Ascending aorta (tissue), 2 donors: ENCODE data around the gene GUCA2A. TPM values are rescaled to one million over a fixed set of nuclear protein-coding genes. Genes with fewer than 3 reads are reported as not detected.

Experiments used
- DNase-seq, 2 donors: peaks; one replicate each; pipeline ENCODE4 v3.0.0-alpha.2; 2019; ENCODE audit warnings: low spot score in 2 of 2
- H3K27ac ChIP-seq, 2 donors: fragments of 200-600 bp; sonication (generic); one replicate each; pipeline ENCODE4 v1.5.1; 2016 to 2017; ENCODE audit warnings: mild to moderate bottlenecking in 1 of 2
- H3K27me3 ChIP-seq: fragments of 200-600 bp; sonication (generic); one replicate; pipeline ENCODE4 v1.5.1; 2017
- H3K36me3 ChIP-seq, 2 donors: fragments of 200-600 bp; sonication (generic); one replicate each; pipeline ENCODE4 v1.5.1; 2016
- H3K4me1 ChIP-seq, 2 donors: fragments of 200-600 bp; sonication (generic); one replicate each; pipeline ENCODE4 v1.5.1; 2016 to 2017; ENCODE audit warnings: mild to moderate bottlenecking in 1 of 2
- H3K4me3 ChIP-seq, 2 donors: fragments of 200-600 bp; sonication (generic); one replicate each; pipeline ENCODE4 v1.5.1; 2016 to 2017; ENCODE audit warnings: mild to moderate bottlenecking in 1 of 2
- H3K9me3 ChIP-seq, 2 donors: fragments of 200-600 bp; sonication (generic); one replicate each; pipeline ENCODE4 v1.5.1; 2016
- CTCF ChIP-seq, 3 experiments: fragments of 200-600 bp in 2 of 3; fragments of 450-650 bp in 1 of 3; sonication (generic) in 2 of 3; IDR thresholded peaks; one replicate each; pipeline ENCODE4 v1.5.1; 2016 to 2019; ENCODE audit warnings: antibody characterized with exemption in 3 of 3, mild to moderate bottlenecking in 1 of 3, moderate library complexity in 1 of 3
- intact Hi-C: fragments of 100-400 bp; cut with DNase I; formaldehyde crosslinking; loops from one replicate; pipeline ENCODE4 v1.15.1; 2023
- total RNA-seq: library from RNA; depleted of rRNA; stranded (reverse); fragments of >200 nt; gene quantifications from one replicate; pipeline ENCODE4 v1.1.0, GENCODE V29; 2016

Gene GUCA2A
- total RNA-seq, 1 donor from 2014 or later = not detected

GRCh38 chr1:42176902-42177519 is 12.5 kb upstream of the GUCA2A start:
- H3K27ac ChIP-seq = no peak overlapping the region
- intact Hi-C loops = loop anchor here (10.0 kb wide), 1 partner anchor 158 kb away; the partner anchor contains the start of gene FOXJ3
- H3K4me3 ChIP-seq = no peak overlapping the region
- DNase-seq = no peak
- H3K9me3 ChIP-seq = no peaks in the 10 kb centered on the region
- peaks cover 0 to 35% of the 10 kb centered on the region in 2 donors for H3K4me1 ChIP-seq
- no peaks in the 10 kb centered on the region for H3K36me3 ChIP-seq
- TF ChIP-seq CTCF (IDR thresholded peaks at IDR 0.05) = peak; percentile 29 to 54 (median 53)
- no peaks in the 10 kb centered on the region for H3K27me3 ChIP-seq

GRCh38 chr1:42175314-42176054 is 10.9 kb upstream of the GUCA2A start:
- H3K4me3 ChIP-seq = no peak overlapping the region
- intact Hi-C loops = loop anchor here (10.0 kb wide), 1 partner anchor 159 kb away; the partner anchor contains the start of gene FOXJ3
- no peaks in the 10 kb centered on the region for H3K36me3 ChIP-seq
- TF ChIP-seq CTCF (IDR thresholded peaks at IDR 0.05) = no peak
- no peak for DNase-seq
- H3K9me3 ChIP-seq = no peaks in the 10 kb centered on the region
- H3K27ac ChIP-seq = no peak overlapping the region
- no peaks in the 10 kb centered on the region for H3K27me3 ChIP-seq
- H3K4me1 ChIP-seq = peaks cover 0 to 35% of the 10 kb centered on the region in 2 donors

- Histone ChIP-seq H3K27me3 (no peaks in the 10 kb centered on the region), H3K4me3 (no peak overlapping the region), H3K4me1 (peaks cover 0 to 27% of the 10 kb centered on the region in 2 donors), H3K9me3 (no peaks in the 10 kb centered on the region), H3K36me3 (no peaks in the 10 kb centered on the region), H3K27ac (no peak overlapping the region)
- DNase-seq = no peak
- intact Hi-C loops = loop anchor here (2.0 to 10.0 kb wide), 2 partner anchors 161 to 599 kb away; partner anchors contain the start of gene FOXJ3
- no peak for TF ChIP-seq CTCF (IDR thresholded peaks at IDR 0.05)
These were observed 9.6 kb upstream of the GUCA2A start for GRCh38 chr1:42173961-42174735.

- intact Hi-C loops = loop anchor here (2.0 to 10.0 kb wide), 2 partner anchors 161 to 599 kb away; partner anchors contain the start of gene FOXJ3
- TF ChIP-seq CTCF (IDR thresholded peaks at IDR 0.05) = peak; percentile 70 to 94 (median 85)
- Histone ChIP-seq H3K36me3 (no peaks in the 10 kb centered on the region), H3K27ac (peak overlapping the region in 1 of 2 donors; percentile 7), H3K9me3 (no peaks in the 10 kb centered on the region), H3K4me3 (no peak overlapping the region), H3K4me1 (peaks cover 0 to 19% of the 10 kb centered on the region in 2 donors), H3K27me3 (no peaks in the 10 kb centered on the region)
- DNase-seq = peak in 1 of 2 donors; percentile 74
These were observed 8.8 kb upstream of the GUCA2A start for GRCh38 chr1:42173155-42173933.
